Stimulated activated CD4-positive, alpha-beta T cell treated with anti-CD3 and anti-CD28 coated beads, Interleukin-1b, Interleukin-23, amount 100 ng/mL, for 48 hours (primary cell): ENCODE results near the gene TAGAP.

Experiments used
- DNase-seq: peaks from one replicate; pipeline ENCODE4 v3.0.0-alpha.2; 2020

TAGAP gene

DNA sequence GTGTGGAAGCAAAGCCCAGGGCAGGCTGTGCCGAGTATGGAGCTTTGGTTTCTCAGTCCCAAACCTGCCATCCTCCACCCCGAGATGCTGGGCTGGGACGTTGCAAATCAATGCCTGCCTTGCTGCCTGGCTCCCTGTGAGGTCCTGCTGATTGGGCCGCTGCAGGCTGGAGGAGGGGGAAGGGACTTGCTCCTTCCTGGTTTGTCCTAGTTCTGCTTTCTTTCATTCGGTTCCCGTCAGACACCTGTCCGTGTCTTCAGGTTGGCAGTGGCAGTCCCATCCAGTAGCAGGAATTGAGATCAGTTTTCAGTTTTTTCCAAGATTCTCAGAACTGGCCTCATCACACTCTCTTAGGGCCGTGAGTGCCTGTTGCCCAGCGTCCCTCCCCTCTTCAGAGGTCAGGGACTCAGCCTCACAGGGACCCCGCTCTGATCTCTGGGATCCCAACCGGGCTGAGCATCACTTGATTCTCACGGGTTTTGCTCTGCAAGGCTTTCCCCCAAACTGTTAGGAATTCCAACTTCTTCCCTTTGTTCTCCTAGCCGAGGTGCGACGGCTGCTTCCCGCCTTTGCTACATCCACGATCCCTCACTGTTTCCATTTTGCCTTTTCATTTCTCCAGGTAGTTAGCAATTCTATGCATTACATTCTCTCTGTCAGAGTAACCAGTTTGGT lies 24.2 kb upstream of the TAGAP start:
- DNase-seq: no peak

GRCh38 chr6:159067334-159067733 lies 22.5 kb upstream of the TAGAP start:
- DNase-seq: no peak

GRCh38 chr6:159066483-159066882 lies 21.7 kb upstream of the TAGAP start:
- DNase-seq: no peak

DNA sequence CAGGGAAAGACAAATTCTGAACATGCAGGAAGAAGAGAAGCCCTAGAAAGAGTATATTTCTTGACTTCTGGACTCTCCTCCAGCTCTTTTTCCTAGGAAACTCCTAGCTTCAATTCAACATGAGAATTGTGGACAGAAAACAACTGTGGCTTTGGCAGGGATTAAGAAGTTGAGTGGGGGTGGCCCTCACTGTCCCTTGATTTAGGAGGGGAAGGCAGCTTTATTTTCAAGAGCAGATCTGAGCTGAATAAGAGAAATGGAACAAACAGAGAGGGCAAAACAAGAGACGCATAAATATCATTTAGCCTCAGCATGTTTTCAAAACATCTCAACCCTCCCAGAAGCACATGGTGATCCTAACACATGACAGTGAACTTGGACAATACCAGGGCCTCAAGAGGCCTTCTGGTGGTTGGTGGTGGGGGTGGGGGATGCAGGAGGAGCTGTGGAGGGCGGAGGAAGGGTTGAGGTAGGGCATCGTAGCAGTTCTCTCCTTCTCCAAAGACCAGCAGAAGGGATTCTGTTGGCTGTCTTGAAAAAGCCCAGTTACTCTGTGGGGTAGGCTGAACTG lies 21.1 kb upstream of the TAGAP start:
- no peak for DNase-seq

- no peak for DNase-seq
These were observed 20.3 kb upstream of the TAGAP start for GRCh38 chr6:159065091-159065490.

DNA sequence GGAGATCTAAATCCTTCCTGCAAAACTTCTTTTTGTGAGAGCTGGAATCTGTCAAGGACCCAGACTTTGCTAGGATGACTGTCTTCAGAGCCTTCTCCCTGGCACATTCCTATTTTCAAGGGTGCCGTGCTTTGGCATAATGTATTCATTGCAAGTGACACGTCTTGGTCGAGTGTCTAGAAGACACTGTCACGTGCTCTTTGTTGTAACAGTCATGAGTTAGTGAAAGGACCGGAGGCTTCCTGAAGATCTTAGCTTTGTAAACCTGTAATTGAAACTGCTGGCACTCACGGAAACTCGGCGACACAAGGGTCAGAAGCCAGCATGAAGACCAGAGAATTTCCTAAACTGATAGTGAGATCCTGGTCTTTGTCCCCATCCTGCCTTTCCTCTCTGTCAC lies 19.7 kb upstream of the TAGAP start:
- no peak for DNase-seq

DNA sequence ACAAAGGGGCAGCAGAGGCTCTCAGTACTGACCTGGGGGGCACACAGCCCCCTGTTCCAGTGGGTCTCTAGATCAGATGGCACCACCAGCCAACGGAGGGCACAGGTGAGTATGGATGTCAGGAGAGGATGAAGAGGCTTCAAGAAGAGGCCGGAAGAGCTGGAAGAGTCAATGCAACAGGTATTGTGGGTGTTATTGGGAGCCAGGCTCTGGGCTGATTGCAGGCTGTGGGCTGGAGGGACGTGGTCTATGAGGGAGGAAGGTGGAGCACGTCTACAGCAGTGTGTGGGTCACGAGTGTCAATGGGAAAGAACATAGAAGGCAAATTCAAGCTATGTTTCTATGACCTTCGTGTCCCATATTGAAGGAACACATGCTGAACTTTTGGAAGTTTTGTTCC lies 18.8 kb upstream of the TAGAP start:
- no peak for DNase-seq

DNA sequence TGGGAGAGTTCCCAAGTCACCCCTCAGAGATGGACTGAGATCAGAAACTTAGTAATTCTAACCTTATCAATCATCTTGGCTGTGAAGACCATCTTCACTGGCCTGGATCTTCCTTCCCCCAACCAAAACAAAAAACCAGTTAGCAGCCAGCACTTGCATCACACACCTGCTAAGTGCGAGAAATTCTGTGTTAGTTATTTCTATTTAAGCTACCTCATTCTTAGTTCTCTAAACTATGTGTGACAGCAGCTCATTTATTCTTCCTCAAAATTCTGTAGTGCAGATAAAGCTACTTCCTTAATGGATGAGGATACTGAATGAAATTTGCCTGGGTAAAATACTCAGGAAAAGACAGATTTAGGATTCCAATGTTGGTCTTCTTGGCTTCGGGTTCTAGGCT lies 18.2 kb upstream of the TAGAP start:
- no peak for DNase-seq

GRCh38 chr6:159062564-159062945 lies 17.8 kb upstream of the TAGAP start:
- peak; percentile 60 for DNase-seq

DNA sequence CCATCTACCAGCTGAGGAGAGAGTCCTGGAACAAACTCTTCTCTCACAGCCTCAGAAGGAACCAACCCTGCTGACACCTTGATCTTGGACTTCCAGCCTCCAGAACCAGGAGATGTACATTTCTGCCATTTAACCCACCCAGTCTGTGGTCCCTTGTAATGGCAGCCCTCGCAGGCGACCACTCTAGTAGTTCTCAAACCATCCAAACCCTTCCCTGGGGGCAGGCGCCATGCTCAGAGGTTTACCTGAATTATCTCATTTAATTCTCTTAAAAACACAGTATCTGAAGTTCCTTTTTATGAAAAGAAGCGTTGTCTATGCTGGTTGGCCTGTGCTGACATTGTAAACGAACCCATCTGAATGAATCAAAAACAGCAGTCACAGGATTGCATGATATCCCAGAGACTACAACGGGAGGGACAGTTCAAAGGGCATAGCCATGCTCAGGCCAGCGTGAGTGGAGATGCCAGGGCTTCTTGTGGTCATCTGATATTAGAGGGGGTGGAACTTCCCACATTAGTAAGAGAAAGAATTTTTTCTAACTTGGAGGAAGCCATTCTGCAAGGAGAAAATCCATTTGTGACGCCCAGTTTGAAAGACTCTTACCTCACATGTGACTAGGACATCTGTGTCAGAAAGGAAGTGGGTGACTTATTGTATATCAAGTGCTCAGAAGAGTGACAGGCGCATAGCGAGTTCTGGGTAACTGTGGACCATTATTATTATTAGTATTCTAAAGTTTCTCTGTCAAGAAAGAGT lies 17.2 kb upstream of the TAGAP start:
- no peak for DNase-seq

GRCh38 chr6:159061146-159061545 lies 16.4 kb upstream of the TAGAP start:
- no peak for DNase-seq

DNA sequence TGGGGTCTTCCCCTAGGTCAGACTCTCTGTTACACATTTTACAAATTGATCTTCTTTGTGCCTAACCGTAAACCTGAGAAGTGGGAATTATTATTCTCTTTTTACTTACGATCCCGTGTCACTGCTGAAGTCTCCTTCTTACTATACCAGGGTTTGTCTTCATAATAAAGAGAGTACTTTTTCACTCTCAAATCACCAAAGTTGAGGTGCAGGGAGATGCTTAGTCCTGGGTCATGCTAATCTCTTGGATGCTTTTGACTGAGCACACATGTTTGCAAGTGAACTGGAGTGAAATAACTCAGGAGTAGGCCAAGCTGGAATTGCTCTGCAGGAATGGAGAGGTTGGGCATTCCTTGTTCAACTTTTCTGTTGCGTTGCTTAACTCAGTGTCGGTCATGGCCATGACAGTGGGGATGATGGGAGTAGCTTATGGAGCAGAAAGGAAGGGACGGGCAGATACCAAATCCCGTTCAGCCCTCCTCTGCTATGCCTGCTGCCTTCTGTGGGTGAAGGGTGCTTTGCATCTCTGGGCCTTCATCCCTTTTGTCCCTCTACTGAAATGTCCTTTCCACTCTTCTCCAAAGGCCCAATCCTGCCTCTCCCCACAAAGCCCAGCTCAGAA lies 15.2 kb upstream of the TAGAP start:
- DNase-seq: no peak

- peak; percentile 39 for DNase-seq
These were observed 14.3 kb upstream of the TAGAP start for GRCh38 chr6:159059141-159059540.

DNA sequence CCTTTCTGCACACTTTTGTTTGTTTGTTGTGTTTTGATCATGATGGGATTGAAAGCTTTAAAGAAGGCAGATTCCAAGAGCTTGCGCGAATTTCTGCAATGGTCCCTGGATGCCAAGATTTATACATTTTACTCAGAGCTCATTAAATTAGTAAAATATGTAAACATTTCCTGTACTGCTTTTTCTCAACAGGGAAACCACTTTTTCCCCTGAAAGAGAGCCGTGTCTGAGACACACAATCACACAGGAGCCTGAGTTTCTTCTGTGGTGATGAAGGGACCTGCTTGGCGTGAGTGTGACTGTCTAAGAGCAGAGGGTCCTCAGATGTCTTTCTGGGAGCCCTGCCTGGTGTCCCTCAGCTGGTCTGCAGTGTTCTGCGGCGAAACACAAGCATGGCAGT lies 12.1 kb upstream of the TAGAP start:
- DNase-seq: no peak

GRCh38 chr6:159056432-159056831 lies 11.6 kb upstream of the TAGAP start:
- no peak for DNase-seq

DNA sequence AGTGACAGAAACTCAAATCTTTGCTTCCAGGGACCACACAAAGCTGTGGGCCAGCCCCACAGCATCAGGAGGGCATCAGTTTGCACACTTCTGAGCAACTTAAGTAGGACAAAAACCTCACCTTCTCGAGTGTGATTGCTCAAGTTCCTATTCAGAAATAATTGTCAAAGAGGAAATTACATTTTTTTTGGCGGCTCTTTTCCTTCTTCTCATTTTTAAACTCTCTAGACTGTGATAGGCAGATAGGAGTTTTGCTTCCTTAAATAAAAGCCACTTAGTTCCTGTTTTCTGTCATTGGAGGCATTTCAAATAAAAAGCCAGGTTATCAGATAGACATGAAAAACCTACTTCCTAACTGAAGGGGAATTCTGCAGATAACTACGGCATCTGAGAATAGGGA lies 11.2 kb upstream of the TAGAP start:
- DNase-seq: no peak

DNA sequence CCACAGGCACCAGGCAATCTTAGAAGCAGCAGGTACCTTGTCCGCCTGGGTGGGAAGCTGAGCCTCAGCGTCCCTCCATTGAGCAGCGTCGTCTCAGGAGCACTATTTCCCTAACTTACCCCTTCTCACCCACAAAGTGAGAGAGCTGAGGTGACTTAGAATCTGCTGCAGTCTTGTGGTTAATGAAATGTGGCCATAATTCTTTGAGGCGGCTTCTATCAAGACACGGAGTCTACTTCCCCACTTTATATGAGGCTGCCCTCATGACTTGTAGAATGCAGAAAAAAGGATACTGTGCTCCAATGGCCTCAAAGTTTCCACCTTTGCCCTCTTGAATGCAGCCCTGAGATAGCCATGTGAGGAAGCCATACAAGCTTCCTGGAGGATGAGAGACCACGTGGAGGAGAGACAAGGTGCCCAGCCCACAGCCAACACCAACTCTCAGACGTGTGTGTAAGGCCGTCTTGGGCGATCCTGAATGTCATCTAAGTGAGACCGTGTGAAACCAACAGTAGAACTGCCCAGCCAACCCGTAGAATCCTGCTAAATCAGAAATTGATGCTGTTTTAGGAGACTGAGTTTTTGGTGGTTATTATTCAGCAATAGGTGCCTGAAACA lies 9.1 kb upstream of the TAGAP start:
- no peak for DNase-seq

GRCh38 chr6:159052720-159053119 lies 7.9 kb upstream of the TAGAP start:
- no peak for DNase-seq

DNA sequence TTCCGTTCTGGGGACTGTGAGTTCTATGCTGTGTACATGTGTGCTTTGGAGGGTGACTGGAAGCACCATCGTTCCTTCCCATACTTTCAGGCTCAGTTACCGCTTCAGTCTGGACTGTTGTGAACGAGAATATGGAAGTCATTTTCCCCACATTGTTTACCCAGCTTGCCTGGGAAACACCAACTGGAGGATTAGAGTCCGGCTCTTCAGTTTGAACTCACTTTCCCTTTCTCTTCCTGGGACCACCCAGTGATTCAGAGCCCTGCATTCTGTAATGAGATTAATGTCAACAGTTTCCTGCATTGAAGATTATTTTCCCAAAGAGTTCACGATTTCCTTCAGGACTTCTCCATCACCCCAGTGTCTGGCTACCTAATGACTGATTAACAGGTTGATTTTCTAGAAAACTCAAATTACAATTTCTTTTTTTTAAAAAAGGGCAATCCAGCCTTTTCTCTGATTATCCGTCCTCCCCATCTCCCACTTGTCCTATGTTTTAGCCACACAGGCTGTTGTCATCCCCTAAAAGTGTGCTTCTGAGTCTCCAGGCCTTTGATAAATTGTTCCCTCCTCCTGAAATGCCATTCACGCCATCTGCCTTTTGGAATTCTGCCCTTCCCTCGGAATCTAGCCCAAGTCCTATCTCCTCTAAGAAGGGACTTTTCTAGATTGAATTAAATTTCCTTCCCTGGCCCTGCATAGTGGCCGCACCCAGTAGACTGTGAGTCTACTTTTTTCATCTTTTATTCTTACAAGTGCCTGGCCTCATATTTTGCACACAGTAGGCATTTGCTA lies 3.3 kb upstream of the TAGAP start:
- DNase-seq: no peak

DNA sequence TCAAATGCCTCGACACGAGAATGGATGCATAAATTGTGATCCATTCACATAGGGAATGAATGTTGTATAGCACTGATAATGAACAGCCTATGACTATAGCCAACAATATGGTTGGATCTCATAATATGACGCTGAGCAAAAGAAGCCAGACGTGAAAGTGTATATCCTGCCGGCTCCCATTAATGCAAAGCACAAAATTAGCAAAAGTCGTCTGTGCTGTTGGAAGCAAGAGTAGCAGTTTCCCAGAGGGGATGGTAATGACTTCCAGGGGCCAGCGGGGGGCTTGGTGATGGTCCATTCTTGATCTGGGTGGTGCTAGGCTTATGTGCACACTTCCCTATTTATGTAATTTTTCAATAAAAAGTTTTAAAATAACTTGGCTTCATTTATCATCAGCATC lies 1.0 kb upstream of the TAGAP start:
- no peak for DNase-seq

GRCh38 chr6:159043947-159044346 lies 844 bp downstream of the TAGAP start:
- DNase-seq: no peak

DNA sequence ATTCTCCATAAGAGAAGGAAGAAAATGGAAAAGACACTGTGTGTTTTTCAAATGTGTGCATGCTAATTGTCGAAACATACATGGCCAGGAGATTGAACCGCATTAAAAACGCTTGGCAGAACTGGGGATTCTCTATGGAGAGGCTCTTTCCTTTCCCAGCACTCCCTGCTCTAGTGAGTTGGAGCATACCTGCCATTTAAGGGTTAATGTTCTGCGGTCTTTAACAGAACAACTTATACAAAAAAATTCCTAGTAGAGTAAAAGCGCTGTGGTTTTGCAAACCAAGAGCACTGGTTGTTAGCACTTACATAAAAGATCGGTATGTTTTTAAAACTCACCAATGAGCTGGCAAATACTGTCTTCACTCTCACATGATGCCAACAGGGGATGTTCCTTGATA lies 1.5 kb downstream of the TAGAP start:
- no peak for DNase-seq

DNA sequence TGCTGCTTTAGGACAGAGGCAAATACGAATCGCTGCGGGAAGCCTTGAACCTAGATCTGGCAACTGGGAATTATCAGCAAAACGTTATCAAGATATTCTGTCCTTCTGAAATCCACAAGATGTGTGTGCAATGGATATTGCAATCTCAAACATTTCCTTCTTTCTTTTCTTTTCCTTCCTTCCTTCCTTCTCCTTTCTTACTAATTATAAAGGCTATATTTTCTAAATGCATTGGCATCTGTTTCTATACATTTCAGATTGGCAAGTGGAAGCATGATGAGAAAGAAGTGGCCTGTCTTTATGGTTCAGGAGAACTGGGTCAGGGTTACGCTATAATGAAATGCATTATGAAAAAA lies 2.0 kb downstream of the TAGAP start:
- DNase-seq: no peak
